GF-D8 (cell line): Measurements from ENCODE around the gene HDAC6.
A peak's percentile ranks its signal among the peaks of the same experiment; 100 is the strongest.
"Not testable (repeated sequence)": the region's sequence is repeated elsewhere in the genome, so short reads cannot be mapped to it uniquely, and the experiment has no call there.

Experiments used
- DNase-seq: peaks from one replicate; lab custom pipeline; 2025; lab: John Stamatoyannopoulos, UW

Gene HDAC6

GRCh38 chrX:48789366-48790220 lies 12.3 kb upstream of the HDAC6 start:
- DNase-seq = peak; percentile 18

DNA sequence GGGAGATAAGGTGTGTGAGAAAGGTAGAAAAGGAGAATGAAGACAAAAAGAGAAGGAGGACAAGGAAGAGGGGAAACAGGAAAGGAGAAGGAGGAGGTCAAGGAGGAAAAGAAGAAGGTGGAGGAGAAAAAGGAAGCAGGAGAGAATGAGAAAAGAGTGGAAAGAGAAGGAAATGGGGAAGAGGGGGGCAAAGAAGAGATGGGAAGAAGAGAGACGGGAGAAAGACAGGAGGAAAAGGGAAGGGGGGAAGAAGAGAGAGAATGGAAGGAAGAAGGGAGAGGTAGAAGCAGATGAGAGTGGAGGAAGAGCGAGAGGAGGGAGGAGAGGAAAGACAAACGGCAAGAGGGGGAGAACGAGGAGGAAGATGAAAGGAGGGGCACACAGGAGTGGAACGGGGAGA lies 11.4 kb upstream of the HDAC6 start:
- DNase-seq = no peak

DNA sequence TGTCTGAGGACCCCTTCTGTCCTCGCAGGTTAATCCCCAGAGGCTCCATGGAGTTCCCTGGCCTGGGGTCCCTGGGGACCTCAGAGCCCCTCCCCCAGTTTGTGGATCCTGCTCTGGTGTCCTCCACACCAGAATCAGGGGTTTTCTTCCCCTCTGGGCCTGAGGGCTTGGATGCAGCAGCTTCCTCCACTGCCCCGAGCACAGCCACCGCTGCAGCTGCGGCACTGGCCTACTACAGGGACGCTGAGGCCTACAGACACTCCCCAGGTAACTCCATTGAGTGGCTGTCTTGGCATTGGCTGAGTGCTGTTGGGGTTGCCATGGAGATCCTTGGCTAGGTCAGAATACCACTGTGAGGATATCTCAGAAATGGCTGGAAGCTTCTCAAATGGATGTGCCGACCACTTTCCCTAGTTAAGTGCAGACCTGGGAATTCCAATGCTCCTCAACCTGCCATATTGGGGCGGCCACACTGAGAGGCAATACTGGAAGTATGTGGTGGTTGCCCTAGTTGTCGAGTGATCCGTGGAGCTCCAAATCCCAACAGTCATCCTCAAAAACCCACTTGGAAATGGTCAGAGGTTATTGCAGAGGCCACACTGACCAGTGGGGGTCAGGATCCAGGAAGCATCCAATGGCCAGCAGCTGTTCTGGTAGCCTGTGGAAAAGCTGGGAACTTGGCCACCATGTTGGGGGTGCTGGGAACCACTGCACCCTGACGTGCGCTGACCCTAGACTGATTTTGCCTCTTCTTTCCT lies 10.6 kb upstream of the HDAC6 start:
- DNase-seq = no peak

GRCh38 chrX:48792219-48792618 lies 9.6 kb upstream of the HDAC6 start:
- no peak for DNase-seq

GRCh38 chrX:48793935-48794334 lies 7.9 kb upstream of the HDAC6 start:
- DNase-seq = no peak

DNA sequence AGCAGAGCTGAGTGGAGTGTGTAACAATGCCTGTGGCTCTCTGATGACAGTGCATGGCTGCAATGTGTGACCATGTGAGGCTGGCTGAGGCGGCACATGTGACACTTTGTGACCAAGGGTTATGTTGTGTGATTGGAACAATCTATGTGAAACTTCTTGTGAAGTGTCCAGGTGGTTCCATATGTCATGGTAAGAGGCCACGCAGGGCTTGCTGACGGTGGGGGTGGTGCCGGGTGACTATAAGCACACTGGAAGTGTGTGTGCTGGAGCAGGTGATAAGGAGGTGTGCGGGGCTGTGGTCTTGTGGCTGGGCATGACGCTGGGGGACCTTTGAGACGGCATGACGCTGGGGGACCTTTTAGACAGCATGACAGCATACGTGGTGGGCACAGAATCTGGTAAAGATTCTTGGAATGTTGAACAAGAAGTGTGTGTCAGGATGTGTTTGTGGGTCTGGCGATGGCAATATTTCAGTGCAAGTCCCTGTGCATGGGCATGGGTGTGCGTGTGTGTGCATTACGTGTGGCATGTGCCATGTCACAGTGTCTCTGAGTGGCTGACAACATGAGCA lies 7.4 kb upstream of the HDAC6 start:
- DNase-seq = no peak

DNA sequence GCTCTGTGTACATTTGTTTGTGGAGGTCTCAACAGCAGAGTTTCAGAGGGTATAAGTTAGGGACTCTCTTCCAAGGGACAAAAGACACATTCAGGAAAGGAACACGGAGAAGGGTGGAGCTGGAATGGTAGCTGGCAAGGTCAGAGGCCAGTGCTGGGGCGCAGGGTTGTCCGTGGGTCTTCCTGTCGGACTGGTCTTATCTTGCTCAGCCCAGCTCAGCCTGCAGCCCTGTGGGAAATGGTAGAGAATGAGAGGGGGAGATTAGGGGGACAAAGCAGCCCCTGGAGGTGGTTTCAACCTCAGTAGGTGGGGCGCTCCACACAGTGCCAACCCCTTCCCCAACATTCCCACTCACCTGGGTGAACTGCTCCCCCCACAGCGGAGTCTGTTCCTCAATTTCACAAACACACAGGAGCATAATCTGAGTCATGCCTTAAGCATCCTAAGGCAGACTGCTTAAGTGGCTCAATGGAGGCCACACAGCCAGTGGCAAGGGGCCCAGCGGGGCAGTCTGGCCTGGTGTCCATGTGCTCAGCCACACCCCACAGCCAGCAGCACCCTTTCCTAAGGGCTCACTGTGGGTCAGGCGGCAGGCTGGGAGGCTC lies 6.9 kb upstream of the HDAC6 start:
- DNase-seq = no peak

GRCh38 chrX:48798318-48798717 lies 3.5 kb upstream of the HDAC6 start:
- DNase-seq = no peak

DNA sequence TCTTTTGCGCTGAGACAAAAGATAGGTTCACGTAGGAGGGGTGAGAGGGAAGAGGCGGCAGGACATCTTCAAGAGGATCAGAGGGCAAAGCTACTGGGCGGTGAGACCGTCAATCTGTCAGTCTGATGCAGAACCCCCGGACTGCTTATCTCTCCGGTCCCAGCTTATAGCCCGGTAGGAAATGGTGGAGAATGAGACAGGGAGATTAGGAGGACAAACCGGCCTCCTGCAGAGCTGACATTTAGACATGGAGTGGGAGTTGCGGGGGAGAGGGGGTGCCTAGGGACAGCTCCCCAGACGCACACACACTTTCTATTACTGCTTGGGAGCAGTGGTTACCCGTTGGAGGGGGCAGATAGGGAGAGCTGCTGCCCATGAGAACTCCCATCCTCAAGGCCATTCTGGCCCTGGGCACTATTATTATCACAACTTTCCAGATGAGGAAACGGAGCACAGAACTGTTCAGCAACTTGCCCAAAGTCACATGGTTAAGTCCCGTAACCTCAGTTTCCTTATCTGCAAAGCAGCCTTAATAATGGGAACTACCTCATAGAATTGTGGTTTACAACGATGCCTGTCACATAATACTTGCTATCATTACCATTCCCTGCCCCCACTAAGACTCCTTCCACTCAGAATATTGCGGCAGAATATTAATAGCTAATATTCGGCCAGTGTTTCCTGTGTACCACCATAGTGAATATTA lies 1.1 kb upstream of the HDAC6 start:
- peak; percentile 38 for DNase-seq

GRCh38 chrX:48802089-48802904 lies 430 bp downstream of the HDAC6 start:
- DNase-seq = peak; percentile 20

DNA sequence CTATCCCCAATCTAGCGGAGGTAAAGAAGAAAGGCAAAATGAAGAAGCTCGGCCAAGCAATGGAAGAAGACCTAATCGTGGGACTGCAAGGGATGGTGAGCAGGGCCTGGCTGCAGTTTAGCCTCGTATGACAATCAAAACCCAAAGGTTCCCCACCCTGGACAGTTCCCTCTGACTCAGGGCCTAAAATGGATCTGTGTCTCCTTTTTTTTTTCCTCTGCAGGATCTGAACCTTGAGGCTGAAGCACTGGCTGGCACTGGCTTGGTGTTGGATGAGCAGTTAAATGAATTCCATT lies 986 bp downstream of the HDAC6 start:
- DNase-seq = no peak

GRCh38 chrX:48806081-48806480 lies 4.2 kb downstream of the HDAC6 start:
- no peak for DNase-seq

DNA sequence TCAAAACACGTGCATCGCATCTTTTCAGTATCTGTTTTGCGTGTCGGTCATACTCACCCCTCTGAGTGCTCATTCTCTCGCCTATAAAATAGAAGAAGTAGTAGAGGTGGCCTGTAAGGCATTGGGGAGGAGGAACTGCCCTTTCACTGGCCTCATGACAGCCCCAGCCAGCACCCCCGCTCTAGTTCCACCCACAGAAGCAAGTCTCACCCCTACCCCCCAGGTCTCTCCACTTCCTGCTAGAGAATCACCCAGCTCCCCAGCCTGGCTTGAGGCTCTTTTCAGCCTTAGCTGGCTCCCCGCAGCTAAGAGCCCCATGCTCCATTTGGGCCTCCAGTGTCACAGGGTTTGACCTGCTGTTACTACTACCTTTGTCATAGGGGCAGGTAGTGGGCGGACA lies 11.8 kb downstream of the HDAC6 start:
- no peak for DNase-seq

GRCh38 chrX:48814722-48815121 lies 12.9 kb downstream of the HDAC6 start:
- DNase-seq = no peak

GRCh38 chrX:48815266-48815665 lies 13.4 kb downstream of the HDAC6 start:
- no peak for DNase-seq

DNA sequence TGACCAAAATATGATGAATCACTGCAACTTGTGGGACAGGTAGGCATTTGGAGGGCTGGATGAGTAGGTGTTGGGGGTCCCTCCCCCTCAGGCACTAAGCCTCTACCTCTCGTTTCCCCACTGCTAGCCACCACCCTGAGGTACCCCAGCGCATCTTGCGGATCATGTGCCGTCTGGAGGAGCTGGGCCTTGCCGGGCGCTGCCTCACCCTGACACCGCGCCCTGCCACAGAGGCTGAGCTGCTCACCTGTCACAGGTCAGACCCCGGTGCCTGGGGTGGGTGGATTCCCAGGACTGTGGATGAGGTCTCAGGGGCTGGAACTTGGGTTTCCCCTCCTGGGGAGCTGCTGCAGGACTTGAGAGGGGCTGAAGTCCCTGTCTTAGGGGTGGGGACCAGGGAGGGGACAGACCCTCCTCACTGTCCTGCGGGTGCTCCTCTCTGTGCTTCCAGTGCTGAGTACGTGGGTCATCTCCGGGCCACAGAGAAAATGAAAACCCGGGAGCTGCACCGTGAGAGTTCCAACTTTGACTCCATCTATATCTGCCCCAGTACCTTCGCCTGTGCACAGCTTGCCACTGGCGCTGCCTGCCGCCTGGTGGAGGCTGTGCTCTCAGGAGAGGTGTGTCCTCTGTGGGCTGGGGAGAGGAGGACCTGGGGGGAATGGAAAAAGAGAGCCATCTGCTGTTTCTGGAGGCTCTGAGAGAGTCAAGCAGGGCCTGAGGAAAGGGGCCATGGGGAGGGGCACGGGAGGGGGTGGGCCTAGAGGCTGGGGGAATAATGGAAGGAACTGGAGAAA lies 14.3 kb downstream of the HDAC6 start:
- no peak for DNase-seq

- no peak for DNase-seq
Observed at GRCh38 chrX:48818098-48818497, 16.2 kb downstream of the HDAC6 start.

DNA sequence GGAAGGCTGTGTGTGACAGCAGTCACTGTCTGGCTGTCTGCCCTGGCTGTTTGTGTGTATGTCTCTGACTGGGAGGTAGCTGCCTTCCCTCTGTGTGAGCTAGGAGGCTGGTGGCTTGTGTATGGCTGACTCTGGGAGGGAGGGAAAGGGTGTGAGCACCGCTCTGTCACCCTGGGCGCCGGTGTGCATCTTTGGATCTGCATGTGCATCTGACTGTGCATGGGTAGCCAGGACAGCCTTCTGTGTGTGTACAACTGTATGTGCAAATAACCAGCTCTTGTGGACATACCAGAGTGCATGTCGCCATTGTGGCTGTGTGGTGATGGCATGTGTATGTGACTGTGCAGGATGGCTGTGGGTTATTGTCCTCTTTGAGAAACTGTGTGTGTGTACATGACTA lies 17.0 kb downstream of the HDAC6 start:
- no peak for DNase-seq

DNA sequence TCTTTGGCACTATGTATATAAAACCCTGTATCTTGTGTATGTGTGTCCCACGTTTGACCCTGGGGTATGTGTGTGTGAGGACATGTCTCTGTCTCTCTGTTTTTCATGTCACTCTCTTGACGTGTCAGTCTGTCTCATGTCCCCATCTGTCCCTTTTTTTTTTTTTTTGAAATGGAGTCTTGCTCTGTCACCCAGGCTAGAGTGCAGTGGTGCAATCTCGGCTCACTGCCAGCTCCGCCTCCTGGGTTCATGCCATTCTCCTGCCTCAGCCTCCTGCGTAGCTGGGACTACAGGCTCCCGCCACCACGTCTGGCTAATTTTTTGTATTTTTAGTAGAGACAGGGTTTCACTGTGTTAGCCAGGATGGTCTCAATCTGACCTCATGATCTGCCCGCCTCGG lies 17.5 kb downstream of the HDAC6 start:
- not testable (repeated sequence) for DNase-seq

- DNase-seq = no peak
Observed at GRCh38 chrX:48823053-48823452, 21.2 kb downstream of the HDAC6 start.

- DNase-seq = no peak
Observed at GRCh38 chrX:48824066-48824465, 22.2 kb downstream of the HDAC6 start.
